Measurements from ENCODE around the gene ZNF688. TPM values are rescaled to one million over a fixed set of nuclear protein-coding genes. Genes with fewer than 3 reads are reported as not detected.

The ZNF688 gene
- total and polyA plus RNA-seq, 4 donors = 3.4 to 8.9 (median 4.8) TPM

GRCh38 chr16:30582611-30583340 lies 11.3 kb upstream of the ZNF688 start:
- TF ChIP-seq, protein P1, sequence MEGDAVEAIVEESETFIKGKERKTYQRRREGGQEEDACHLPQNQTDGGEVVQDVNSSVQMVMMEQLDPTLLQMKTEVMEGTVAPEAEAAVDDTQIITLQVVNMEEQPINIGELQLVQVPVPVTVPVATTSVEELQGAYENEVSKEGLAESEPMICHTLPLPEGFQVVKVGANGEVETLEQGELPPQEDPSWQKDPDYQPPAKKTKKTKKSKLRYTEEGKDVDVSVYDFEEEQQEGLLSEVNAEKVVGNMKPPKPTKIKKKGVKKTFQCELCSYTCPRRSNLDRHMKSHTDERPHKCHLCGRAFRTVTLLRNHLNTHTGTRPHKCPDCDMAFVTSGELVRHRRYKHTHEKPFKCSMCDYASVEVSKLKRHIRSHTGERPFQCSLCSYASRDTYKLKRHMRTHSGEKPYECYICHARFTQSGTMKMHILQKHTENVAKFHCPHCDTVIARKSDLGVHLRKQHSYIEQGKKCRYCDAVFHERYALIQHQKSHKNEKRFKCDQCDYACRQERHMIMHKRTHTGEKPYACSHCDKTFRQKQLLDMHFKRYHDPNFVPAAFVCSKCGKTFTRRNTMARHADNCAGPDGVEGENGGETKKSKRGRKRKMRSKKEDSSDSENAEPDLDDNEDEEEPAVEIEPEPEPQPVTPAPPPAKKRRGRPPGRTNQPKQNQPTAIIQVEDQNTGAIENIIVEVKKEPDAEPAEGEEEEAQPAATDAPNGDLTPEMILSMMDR (IDR thresholded peaks at IDR 0.05; ENCODE audit: low read depth, low read length, missing input control) = no peak
- no peak for TF ChIP-seq TAF1 (conservative IDR thresholded peaks at IDR 0.05)
- no peak for TF ChIP-seq HNF4G (IDR thresholded peaks at IDR 0.05)
- no peak for TF ChIP-seq FOXA1 (IDR thresholded peaks at IDR 0.05)
- TF ChIP-seq RAD21 (IDR thresholded peaks at IDR 0.05) = no peak
- TF ChIP-seq SP1 (IDR thresholded peaks at IDR 0.05) = no peak
- TF ChIP-seq RXRA (IDR thresholded peaks at IDR 0.05) = no peak
- TF ChIP-seq HNF4A (conservative IDR thresholded peaks at IDR 0.05) = no peak
- 97% methylated on average over 48 of the region's 48 CpGs for WGBS
- peaks cover 2 to 21% (median 10%) of the 10 kb centered on the region in 4 donors for H3K4me1 ChIP-seq (ENCODE audit: control insufficient read depth in 4 of 4, insufficient read depth in 4 of 4, low read length in 3 of 4)
- H3K27ac ChIP-seq (ENCODE audit: low read depth in 1 of 2, low read length in 2 of 2) = no peak overlapping the region
- no peak overlapping the region for H3K4me3 ChIP-seq (ENCODE audit: low read depth in 1 of 3, low read length in 3 of 3)
- no peak for DNase-seq (ENCODE audit: low spot score)
- no peaks in the 10 kb centered on the region for H3K9me3 ChIP-seq (ENCODE audit: control insufficient read depth in 4 of 4, low read length in 3 of 4)
- peaks cover 3 to 17% (median 7%) of the 10 kb centered on the region in 4 donors for H3K36me3 ChIP-seq (ENCODE audit: control insufficient read depth in 4 of 4, insufficient read depth in 3 of 4, low read depth in 1 of 4, low read length in 3 of 4)
- H3K9ac ChIP-seq (ENCODE audit: low read depth in 1 of 2, low read length in 2 of 2) = no peak overlapping the region
- no peaks in the 10 kb centered on the region for H3K27me3 ChIP-seq (ENCODE audit: control insufficient read depth in 4 of 4, insufficient read depth in 4 of 4, low read length in 3 of 4)

- 91% methylated on average over 7 of the region's 7 CpGs for WGBS
- Histone ChIP-seq H3K27ac (ENCODE audit: low read depth in 1 of 2, low read length in 2 of 2) (no peak overlapping the region), H3K4me3 (ENCODE audit: low read depth in 1 of 3, low read length in 3 of 3) (no peak overlapping the region), H3K9ac (ENCODE audit: low read depth in 1 of 2, low read length in 2 of 2) (no peak overlapping the region), H3K4me1 (ENCODE audit: control insufficient read depth in 4 of 4, insufficient read depth in 4 of 4, low read length in 3 of 4) (peaks cover 2 to 21% (median 10%) of the 10 kb centered on the region in 4 donors), H3K27me3 (ENCODE audit: control insufficient read depth in 4 of 4, insufficient read depth in 4 of 4, low read length in 3 of 4) (no peaks in the 10 kb centered on the region), H3K9me3 (ENCODE audit: control insufficient read depth in 4 of 4, low read length in 3 of 4) (no peaks in the 10 kb centered on the region), H3K36me3 (ENCODE audit: control insufficient read depth in 4 of 4, insufficient read depth in 3 of 4, low read depth in 1 of 4, low read length in 3 of 4) (peaks cover 3 to 17% (median 7%) of the 10 kb centered on the region in 4 donors)
- TF ChIP-seq REST (IDR thresholded peaks at IDR 0.05) = no peak
- no peak for TF ChIP-seq GABPA (IDR thresholded peaks at IDR 0.05 in 1 of 2, conservative IDR thresholded peaks at IDR 0.05 in 1 of 2)
- no peak for TF ChIP-seq NR2F2 (IDR thresholded peaks at IDR 0.05)
- TF ChIP-seq, protein P2, sequence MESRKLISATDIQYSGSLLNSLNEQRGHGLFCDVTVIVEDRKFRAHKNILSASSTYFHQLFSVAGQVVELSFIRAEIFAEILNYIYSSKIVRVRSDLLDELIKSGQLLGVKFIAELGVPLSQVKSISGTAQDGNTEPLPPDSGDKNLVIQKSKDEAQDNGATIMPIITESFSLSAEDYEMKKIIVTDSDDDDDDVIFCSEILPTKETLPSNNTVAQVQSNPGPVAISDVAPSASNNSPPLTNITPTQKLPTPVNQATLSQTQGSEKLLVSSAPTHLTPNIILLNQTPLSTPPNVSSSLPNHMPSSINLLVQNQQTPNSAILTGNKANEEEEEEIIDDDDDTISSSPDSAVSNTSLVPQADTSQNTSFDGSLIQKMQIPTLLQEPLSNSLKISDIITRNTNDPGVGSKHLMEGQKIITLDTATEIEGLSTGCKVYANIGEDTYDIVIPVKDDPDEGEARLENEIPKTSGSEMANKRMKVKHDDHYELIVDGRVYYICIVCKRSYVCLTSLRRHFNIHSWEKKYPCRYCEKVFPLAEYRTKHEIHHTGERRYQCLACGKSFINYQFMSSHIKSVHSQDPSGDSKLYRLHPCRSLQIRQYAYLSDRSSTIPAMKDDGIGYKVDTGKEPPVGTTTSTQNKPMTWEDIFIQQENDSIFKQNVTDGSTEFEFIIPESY (IDR thresholded peaks at IDR 0.05) = no peak
- TF ChIP-seq FOXA1 (IDR thresholded peaks at IDR 0.05) = no peak
- no peak for DNase-seq (ENCODE audit: low spot score)
Observed at GRCh38 chr16:30581457-30581856, 9.9 kb upstream of the ZNF688 start.

All from liver (tissue), 9 donors.